ENCODE measurements around the gene OR2T11.
"Not testable (repeated sequence)": the region's sequence is repeated elsewhere in the genome, so short reads cannot be mapped to it uniquely, and the experiment has no call there.

Gene OR2T11
- total RNA-seq, result 0 reads per million in 4 donors

GRCh38 chr1:248634991-248635390 is at the start of gene OR2T11:
OR2T11 (minus strand) TSS chr1:248635091; CDS start chr1:248627128, 7,963 bp downstream.
- not testable (repeated sequence) for DNase-seq

- DNase-seq, result no peak
Measured at GRCh38 chr1:248681651-248682050, 46.8 kb upstream of the OR2T11 start.

- no peak for DNase-seq
Measured at GRCh38 chr1:248670003-248670402, 35.1 kb upstream of the OR2T11 start.

GRCh38 chr1:248663453-248664328 is 28.8 kb upstream of the OR2T11 start:
- DNase-seq, result not testable (repeated sequence)

- not testable (repeated sequence) for DNase-seq
Measured at GRCh38 chr1:248656797-248657196, 21.9 kb upstream of the OR2T11 start.

GRCh38 chr1:248655354-248655753 is 20.5 kb upstream of the OR2T11 start, which contains the start of gene OR2T27:
OR2T27 (minus strand) TSS chr1:248655528; CDS start chr1:248650884, 4,644 bp downstream.
- DNase-seq, result not testable (repeated sequence)

GRCh38 chr1:248648770-248649536 is 14.1 kb upstream of the OR2T11 start:
- DNase-seq, result not testable (repeated sequence)

- DNase-seq, result not testable (repeated sequence)
Measured at GRCh38 chr1:248645178-248645577, 10.3 kb upstream of the OR2T11 start, which contains the start of gene OR2T35. OR2T35 (minus strand) TSS chr1:248645278; CDS start chr1:248639258, 6,020 bp downstream.

- not testable (repeated sequence) for DNase-seq
Measured at GRCh38 chr1:248642971-248643651, 8.2 kb upstream of the OR2T11 start.

GRCh38 chr1:248641583-248641982 is 6.7 kb upstream of the OR2T11 start:
- DNase-seq, result not testable (repeated sequence)

- DNase-seq, result not testable (repeated sequence)
Measured at GRCh38 chr1:248640906-248641305, 6.0 kb upstream of the OR2T11 start.

- DNase-seq, result not testable (repeated sequence)
Measured at GRCh38 chr1:248639652-248640051, 4.8 kb upstream of the OR2T11 start.

- DNase-seq, result not testable (repeated sequence)
Measured at GRCh38 chr1:248636612-248637011, 1.7 kb upstream of the OR2T11 start.

GRCh38 chr1:248631354-248632008 is 3.4 kb downstream of the OR2T11 start:
- DNase-seq, result no peak

- no peak for DNase-seq
Measured at GRCh38 chr1:248630551-248630950, 4.3 kb downstream of the OR2T11 start.

GRCh38 chr1:248627971-248628844 is 6.7 kb downstream of the OR2T11 start:
- DNase-seq, result no peak

GRCh38 chr1:248625971-248626370 is 8.9 kb downstream of the OR2T11 start:
- no peak for DNase-seq

GRCh38 chr1:248625166-248625565 is 9.7 kb downstream of the OR2T11 start:
- DNase-seq, result no peak

- peak in 1 of 5 donors; percentile 27 for DNase-seq
Measured at GRCh38 chr1:248622570-248623001, 12.3 kb downstream of the OR2T11 start.

GRCh38 chr1:248621770-248622169 is 13.1 kb downstream of the OR2T11 start:
- no peak for DNase-seq

GRCh38 chr1:248618878-248619277 is 16.0 kb downstream of the OR2T11 start:
- DNase-seq, result peak in 2 of 5 donors; percentile 23 to 28
